A673 (cell line): ENCODE data around the gene IFITM5. TPM values are rescaled to one million over a fixed set of nuclear protein-coding genes. Genes with fewer than 3 reads are reported as not detected.

ENCODE experiments used
- BruUV-seq: library from RNA; stranded (reverse); fragments of 400-500 nt; replicated peaks from 2 replicates; lab custom pipeline; 2021; lab: Mats Ljungman, UMichigan
- CTCF ChIA-PET: fragments of 300-600 bp; sonication (Branson Sonifier 250); formaldehyde crosslinking; loops from one replicate; lab custom pipeline; 2022; ENCODE audit warnings: antibody characterized with exemption; lab: Charles Lee
- POLR2A ChIA-PET: fragments of 300-600 bp; sonication (Branson Sonifier 250); formaldehyde crosslinking; loops from one replicate; lab custom pipeline; 2022; ENCODE audit warnings: antibody characterized with exemption; ENCODE audit not compliant: low non-redundant PET; lab: Charles Lee
- DNase-seq: peaks from one replicate; pipeline ENCODE4 v3.0.0-alpha.2; 2015; ENCODE audit warnings: low spot score
- H3K27ac ChIP-seq: fragments of 200-600 bp; sonication (generic); 2 replicates; pipeline ENCODE4 v1.5.1; 2016; ENCODE audit warnings: mixed run types, low read depth, mild to moderate bottlenecking, mixed read lengths, antibody characterized with exemption, low read length; ENCODE audit not compliant: poor library complexity, severe bottlenecking
- H3K27me3 ChIP-seq: fragments of 200-600 bp; sonication (generic); replicated peaks from 2 replicates; pipeline ENCODE4 v1.6.1; 2017; ENCODE audit warnings: mixed run types, low read depth, mild to moderate bottlenecking, mixed read lengths, antibody characterized with exemption, low read length; ENCODE audit not compliant: insufficient read depth, poor library complexity
- H3K36me3 ChIP-seq: fragments of 200-600 bp; sonication (generic); 2 replicates; pipeline ENCODE4 v1.6.1; 2016; ENCODE audit warnings: mixed run types, mild to moderate bottlenecking, mixed read lengths, antibody characterized with exemption, low read length; ENCODE audit not compliant: insufficient read depth, poor library complexity, severe bottlenecking
- H3K4me1 ChIP-seq: fragments of 200-600 bp; sonication (generic); 2 replicates; pipeline ENCODE4 v1.6.1; 2017; ENCODE audit warnings: mixed run types, mild to moderate bottlenecking, mixed read lengths, antibody characterized with exemption, low read length; ENCODE audit not compliant: insufficient read depth, poor library complexity, severe bottlenecking
- H3K4me3 ChIP-seq: fragments of 200-600 bp; sonication (generic); 2 replicates; pipeline ENCODE4 v1.5.1; 2016; ENCODE audit warnings: low read depth, mixed run types, mild to moderate bottlenecking, mixed read lengths, low read length; ENCODE audit not compliant: poor library complexity, severe bottlenecking
- H3K9me3 ChIP-seq: fragments of 200-600 bp; sonication (generic); 2 replicates; pipeline ENCODE4 v1.6.1; 2016; ENCODE audit warnings: mixed run types, low read depth, mild to moderate bottlenecking, mixed read lengths, antibody characterized with exemption, low read length; ENCODE audit not compliant: poor library complexity, severe bottlenecking
- CTCF ChIP-seq: fragments of 300-800, 200-600 bp; sonication (generic); conservative IDR thresholded peaks from 2 replicates; pipeline ENCODE4 v1.5.1; 2017; ENCODE audit warnings: low read depth, mild to moderate bottlenecking, antibody characterized with exemption, low read length, moderate library complexity, mixed read lengths
- EZH2 ChIP-seq: fragments of 200-600 bp; sonication (generic); IDR thresholded peaks from 2 replicates; pipeline ENCODE4 v1.6.1; 2017; ENCODE audit warnings: borderline replicate concordance, low read depth, mild to moderate bottlenecking, mixed read lengths, antibody characterized with exemption, low read length; ENCODE audit not compliant: poor library complexity, severe bottlenecking
- intact Hi-C: fragments of 100-400 bp; cut with micrococcal nuclease; formaldehyde crosslinking; loops from one replicate; pipeline ENCODE4 v1.10.0; 2022; ENCODE audit not compliant: unreplicated experiment
- total RNA-seq: library from RNA; stranded (reverse); gene quantifications from 2 replicates; pipeline ENCODE4 v1.2.3, GENCODE V29; 2021

IFITM5 gene
- total RNA-seq, 1 experiment from 2014 or later: not detected

DNA sequence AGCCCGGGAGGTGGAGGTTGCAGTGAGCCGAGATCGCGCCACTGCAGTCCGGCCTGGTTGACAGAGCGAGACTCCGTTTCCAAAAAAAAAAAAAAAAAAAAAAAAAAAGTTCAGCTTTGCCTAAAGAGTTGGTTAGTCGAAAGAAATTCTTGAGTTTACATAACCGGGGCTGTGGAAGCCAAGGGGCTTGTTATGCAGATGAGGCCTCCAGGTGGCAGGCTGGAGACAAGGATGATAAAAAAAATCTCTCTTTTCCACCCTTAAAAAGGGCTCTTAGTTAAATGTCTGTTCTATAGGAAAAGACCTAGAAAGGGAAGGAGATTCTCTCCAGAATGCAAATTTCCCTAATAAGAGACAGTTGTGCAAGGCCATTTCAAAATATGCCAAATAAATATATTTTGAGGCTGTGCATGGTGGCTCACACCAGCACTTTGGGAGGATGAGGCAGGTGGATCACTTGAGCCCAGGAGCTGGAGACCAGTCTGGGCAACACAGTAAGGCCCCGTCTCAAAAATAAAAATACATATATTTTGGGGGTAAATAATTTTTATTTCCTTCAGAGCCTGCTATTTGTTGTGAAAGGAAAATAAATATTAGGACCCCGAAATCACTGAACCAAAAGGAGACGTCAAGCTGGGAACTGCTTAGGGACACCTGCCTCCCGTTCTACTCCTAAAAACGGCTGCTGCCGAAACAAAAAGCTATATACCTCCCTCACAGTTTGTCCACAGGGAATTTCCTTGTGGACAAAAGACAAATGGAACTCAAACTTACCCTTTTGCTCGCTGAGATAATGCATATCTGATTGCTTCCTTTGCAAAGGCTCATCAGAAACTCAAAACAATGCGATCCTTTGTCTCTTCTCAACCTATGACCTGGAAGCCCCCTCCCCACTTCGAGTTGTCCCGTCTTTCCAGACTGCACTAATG, 5.9 kb upstream of the IFITM5 start:
- Histone ChIP-seq H3K27ac (no peak overlapping the region), H3K9me3 (no peaks in the 10 kb centered on the region), H3K27me3 (no peaks in the 10 kb centered on the region), H3K4me1 (peaks cover 16% of the 10 kb centered on the region), H3K4me3 (no peak overlapping the region), H3K36me3 (no peaks in the 10 kb centered on the region)
- CTCF ChIA-PET: interaction anchor here (0.6 to 1.5 kb wide), 3 partner anchors 54 to 63 kb away, joined by 3 to 8 read pairs (median 3); no protein-coding TSS in a partner anchor
- BruUV-seq: no TSS peak
- no peak for TF ChIP-seq EZH2
- TF ChIP-seq CTCF: peak; percentile 73
- intact Hi-C loops: loop anchor here (10.0 kb wide), 1 partner anchor 50 kb away; no protein-coding TSS in a partner anchor
- POLR2A ChIA-PET: no interaction called here
- DNase-seq: peak; percentile 64

DNA sequence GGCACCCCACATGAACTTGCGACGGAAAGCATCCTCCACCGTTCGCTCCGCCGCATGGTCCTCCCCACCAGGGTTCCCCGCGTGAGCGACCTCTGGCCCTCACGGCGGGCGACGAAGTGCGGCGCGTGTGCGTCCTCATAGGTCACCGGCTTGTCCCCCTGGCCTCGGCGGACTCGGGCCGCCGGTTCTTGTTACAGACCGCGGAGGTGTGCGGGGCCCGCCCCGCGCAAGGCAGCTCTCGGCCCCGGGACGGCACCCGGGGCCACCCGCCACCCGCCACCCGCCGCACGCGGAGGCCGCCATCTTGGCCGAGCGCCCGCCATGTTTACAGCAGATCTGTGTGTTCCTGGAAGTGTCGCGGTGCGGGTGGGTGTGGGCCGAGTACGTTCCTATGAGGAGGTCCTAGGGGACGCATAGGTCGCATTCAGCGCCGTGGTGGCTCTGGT, 4.8 kb upstream of the IFITM5 start:
- intact Hi-C loops: loop anchor here (10.0 kb wide), 1 partner anchor 51 kb away; no protein-coding TSS in a partner anchor
- no peak for TF ChIP-seq CTCF
- no peak for TF ChIP-seq EZH2
- Histone ChIP-seq H3K27ac (no peak overlapping the region), H3K27me3 (no peaks in the 10 kb centered on the region), H3K9me3 (no peaks in the 10 kb centered on the region), H3K4me1 (peaks cover 9% of the 10 kb centered on the region), H3K36me3 (no peaks in the 10 kb centered on the region), H3K4me3 (no peak overlapping the region)
- BruUV-seq: no TSS peak
- no peak for DNase-seq
- CTCF ChIA-PET: no interaction called here
- POLR2A ChIA-PET: no interaction called here

GRCh38 chr11:303363-303762, 4.0 kb upstream of the IFITM5 start:
- peaks cover 9% of the 10 kb centered on the region for H3K4me1 ChIP-seq
- CTCF ChIA-PET: no interaction called here
- no peak overlapping the region for H3K27ac ChIP-seq
- H3K9me3 ChIP-seq: no peaks in the 10 kb centered on the region
- no peak for DNase-seq
- intact Hi-C loops: loop anchor here (10.0 kb wide), 1 partner anchor 51 kb away; no protein-coding TSS in a partner anchor
- H3K27me3 ChIP-seq: no peaks in the 10 kb centered on the region
- H3K4me3 ChIP-seq: no peak overlapping the region
- no TSS peak for BruUV-seq
- TF ChIP-seq EZH2: no peak
- no peak for TF ChIP-seq CTCF
- H3K36me3 ChIP-seq: no peaks in the 10 kb centered on the region
- POLR2A ChIA-PET: no interaction called here
